ENCODE results near the gene OBSCN. TPM values are rescaled to one million over a fixed set of nuclear protein-coding genes. Genes with fewer than 3 reads are reported as not detected.
"Not testable (repeated sequence)": the region's sequence is repeated elsewhere in the genome, so short reads cannot be mapped to it uniquely, and the experiment has no call there.

Gene OBSCN
- total RNA-seq, 1 donor from 2014 or later, result 59.5 TPM

DNA sequence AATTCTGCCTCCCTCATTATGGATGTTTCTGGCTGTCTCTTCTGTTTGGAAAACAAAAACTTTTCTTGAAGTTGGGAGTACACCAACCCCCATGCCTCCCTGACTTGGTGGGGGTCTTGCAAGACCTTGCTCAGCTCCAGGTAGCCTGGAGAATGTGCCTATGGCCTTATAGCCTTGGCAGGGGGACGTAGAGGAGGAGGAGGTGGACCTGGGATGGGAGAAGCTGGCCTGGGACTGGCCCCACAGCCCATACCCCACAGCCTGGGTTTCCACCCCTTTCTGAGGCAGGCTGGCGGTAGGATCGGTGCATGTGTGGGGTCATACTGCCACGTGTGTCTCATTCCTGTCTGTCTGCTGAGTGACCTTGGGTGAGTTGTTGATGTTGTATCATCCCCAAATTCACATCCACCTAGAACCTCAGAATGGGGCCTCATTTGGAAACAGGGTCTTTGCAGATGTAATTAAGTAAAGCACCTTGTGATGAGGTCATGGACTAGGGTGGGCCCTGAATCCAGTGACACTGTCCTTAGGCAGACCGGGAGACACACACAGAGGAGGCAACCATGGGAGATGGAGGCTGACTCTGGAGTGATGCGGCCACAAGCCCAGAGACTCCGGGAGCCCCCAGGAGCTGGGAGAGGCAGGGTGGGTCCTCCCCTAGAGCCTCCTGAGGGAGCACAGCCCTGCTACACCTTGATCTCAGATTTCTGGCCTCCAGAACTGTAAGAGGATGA is 18.5 kb downstream of the OBSCN start:
- DNase-seq (ENCODE audit: low read depth), result no peak

- DNase-seq (ENCODE audit: low read depth), result no peak
Observed at GRCh38 chr1:228226956-228227791, 19.3 kb downstream of the OBSCN start.

DNA sequence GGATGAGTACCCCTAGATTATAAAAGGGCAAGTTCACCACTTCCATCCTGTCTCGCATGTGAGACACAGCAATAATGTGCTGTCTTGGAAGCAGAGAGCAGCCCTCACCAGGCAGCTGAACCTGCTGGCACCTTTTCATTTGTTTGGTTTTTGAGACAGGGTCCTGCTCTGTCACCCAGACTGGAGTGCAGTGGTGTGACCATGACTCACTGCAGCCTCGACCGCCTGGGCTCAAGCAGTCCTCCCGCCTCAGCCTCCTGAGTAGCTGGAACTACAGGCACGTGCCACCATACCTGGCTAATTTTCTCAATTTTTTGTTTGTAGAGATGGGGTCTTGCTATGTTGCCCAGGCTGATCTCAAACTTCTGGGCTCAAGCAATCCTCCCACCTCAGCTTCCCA is 20.3 kb downstream of the OBSCN start:
- DNase-seq (ENCODE audit: low read depth), result not testable (repeated sequence)

GRCh38 chr1:228228601-228229074 is 20.8 kb downstream of the OBSCN start:
- peak; percentile 54 for DNase-seq (ENCODE audit: low read depth)

DNA sequence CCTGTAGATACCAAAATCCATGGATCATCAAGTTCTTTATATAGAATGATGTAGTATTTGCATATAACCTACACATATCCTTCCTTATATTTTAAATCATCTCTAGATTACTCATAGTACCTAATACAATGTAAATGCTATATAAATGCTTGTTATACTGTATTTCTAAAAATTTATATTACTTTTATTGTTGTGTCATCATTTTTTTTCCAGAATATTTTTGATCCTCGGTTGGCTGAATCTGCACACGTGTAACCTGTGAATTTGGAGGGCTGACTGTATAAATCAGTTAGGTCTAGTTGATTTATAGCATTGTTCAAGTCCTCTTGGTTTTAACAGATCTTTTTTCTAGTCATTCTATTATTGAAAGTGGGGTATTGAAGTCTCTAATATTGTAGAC is 23.3 kb downstream of the OBSCN start:
- no peak for DNase-seq (ENCODE audit: low read depth)

- no peak for DNase-seq (ENCODE audit: low read depth)
Observed at GRCh38 chr1:228233136-228233535, 25.3 kb downstream of the OBSCN start.

- no peak for DNase-seq (ENCODE audit: low read depth)
Observed at GRCh38 chr1:228234921-228235320, 27.1 kb downstream of the OBSCN start.

DNA sequence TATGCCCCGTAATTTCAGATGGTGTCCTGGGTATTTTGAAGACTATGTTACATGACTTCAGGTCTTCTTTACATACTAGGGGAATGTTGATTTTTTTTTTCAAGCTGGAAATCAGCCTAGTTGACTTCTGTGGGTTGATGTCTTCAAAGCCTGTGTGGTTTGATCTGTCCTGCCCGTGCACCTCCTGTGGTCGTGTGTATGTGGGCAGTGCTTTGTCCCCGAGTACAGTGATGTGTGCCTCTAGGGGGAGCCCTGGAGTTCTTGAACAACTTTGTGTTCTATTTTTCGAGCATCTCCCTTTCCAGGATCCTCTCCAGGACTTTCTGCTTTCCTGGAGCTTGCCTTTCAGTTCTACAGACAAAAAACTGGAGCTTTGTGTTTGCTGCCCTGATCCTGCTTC is 28.9 kb downstream of the OBSCN start:
- peak; percentile 53 for DNase-seq (ENCODE audit: low read depth)

GRCh38 chr1:228238007-228238406 is 30.2 kb downstream of the OBSCN start:
- no peak for DNase-seq (ENCODE audit: low read depth)

GRCh38 chr1:228238461-228238860 is 30.6 kb downstream of the OBSCN start:
- no peak for DNase-seq (ENCODE audit: low read depth)

DNA sequence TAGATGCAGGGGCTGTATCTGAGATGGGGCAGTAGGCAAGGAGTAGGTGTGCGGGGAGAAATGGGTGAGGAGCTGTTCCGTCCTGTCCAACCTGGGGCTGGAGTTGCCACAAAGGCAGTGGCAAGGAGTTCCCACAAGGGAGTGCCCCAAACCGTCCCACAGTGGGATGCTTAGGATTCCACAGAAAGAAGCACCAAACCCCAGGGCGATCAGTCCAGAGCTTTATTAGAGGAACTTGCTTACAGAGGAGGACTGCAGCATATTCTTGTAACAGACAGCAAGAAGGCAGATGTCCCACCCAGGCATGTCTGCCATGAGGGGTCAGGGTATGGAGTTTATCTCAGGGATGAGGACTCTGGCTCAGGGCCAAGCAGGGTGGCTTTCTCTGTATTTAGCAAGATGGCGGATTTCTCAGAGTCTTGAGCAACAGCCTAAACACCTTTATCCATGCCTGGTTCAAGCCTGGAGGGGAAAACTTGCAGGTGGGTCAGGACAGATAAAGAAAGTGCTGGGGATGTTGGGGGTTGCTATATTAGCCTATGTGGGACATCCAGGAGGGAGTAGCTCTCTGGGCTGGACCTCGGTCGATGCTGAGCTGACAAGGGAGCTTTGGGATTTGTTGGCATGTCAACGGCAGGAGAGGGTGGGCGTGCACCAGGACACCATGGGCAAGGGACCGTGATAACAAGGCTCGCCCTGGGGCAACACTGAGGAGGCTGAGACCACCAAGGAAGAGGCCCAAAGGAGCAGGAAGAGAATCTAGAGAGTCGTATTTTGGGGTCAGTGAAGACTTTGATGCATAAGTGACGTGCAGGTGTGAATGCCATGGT is 32.8 kb downstream of the OBSCN start:
- DNase-seq (ENCODE audit: low read depth), result peak; percentile 54

DNA sequence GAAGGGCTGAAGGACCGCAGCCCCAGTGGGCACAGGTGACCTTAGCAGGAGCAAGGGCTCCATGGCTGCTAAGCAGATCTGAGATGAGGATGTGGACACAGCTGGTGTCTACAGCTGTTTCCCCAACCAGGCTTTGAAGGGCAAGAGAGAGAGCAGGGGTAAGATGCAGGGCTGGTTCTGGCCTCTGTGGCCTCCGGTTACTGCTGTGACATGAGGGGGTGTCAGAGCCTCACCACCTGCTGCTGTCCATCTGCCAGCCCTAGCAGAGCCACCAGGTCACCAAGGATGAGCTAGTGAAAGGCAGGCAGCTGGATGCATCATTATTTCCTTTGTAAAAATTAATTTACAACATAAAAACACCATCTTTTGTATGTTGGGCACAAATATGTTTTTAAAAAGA is 33.4 kb downstream of the OBSCN start:
- peak; percentile 81 for DNase-seq (ENCODE audit: low read depth)

DNA sequence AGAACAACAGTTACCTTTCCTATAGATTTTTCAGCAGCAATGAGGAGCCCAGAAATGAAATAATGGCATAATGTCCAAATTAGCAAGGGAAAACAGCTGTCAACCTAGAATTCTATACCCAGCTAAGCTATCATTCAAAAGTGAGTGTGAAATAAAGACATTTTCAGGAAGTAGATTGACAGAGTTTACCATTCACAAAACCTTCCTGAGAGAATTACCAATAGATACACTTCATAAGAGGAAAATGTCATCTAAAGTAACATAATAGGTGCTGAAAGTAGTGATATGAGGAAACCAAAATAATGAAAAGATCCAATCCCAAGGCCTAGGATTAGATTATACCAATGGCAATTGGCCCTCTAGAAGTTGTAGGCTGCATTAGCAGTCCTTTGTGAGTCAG is 34.6 kb downstream of the OBSCN start:
- no peak for DNase-seq (ENCODE audit: low read depth)

DNA sequence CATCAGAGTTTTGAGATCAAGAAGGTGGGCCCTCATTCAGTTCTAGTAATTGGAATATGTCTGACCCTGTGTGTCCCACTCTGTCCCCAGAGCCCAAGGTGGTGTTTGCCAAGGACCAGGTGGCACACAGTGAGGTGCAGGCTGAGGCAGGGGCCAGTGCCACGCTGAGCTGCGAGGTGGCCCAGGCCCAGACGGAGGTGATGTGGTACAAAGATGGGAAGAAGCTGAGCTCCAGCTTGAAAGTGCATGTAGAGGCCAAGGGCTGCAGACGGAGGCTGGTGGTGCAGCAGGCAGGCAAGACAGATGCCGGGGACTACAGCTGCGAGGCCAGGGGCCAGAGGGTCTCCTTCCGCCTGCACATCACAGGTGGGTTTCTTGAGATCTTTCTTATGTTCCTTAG is 35.2 kb downstream of the OBSCN start:
- DNase-seq (ENCODE audit: low read depth), result no peak

DNA sequence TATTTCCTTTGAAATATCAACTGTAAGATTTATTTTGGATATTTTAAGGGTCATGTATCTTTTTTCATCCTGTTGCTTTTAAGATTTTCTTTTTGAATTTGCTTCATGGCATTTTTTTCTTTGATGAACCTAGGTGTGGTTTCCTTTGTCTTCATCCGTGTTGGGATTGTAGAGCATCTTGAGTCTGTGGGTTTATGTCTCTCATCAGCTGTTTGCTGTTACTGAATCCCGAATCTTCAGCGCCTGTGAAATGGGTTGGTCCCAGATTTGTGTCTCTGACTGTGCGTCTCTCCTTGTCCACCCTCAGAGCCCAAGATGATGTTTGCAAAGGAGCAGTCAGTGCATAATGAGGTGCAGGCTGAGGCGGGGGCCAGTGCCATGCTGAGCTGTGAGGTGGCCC is 36.1 kb downstream of the OBSCN start:
- DNase-seq (ENCODE audit: low read depth), result not testable (repeated sequence)

GRCh38 chr1:228245111-228245510 is 37.3 kb downstream of the OBSCN start:
- no peak for DNase-seq (ENCODE audit: low read depth)

GRCh38 chr1:228246216-228246900 is 38.5 kb downstream of the OBSCN start:
- DNase-seq (ENCODE audit: low read depth), result no peak

GRCh38 chr1:228249513-228250305 is 41.9 kb downstream of the OBSCN start:
- no peak for DNase-seq (ENCODE audit: low read depth)

GRCh38 chr1:228252476-228252875 is 44.6 kb downstream of the OBSCN start:
- DNase-seq (ENCODE audit: low read depth), result not testable (repeated sequence)

Data from myocyte (in vitro differentiated cells).